Calu3 (cell line): ENCODE results near the gene SESTD1. TPM values are rescaled to one million over a fixed set of nuclear protein-coding genes. Genes with fewer than 3 reads are reported as not detected.

ENCODE experiments used
- BruUV-seq: library from RNA; stranded (reverse); fragments of 400-500 nt; replicated peaks from 2 replicates; lab custom pipeline; 2021; lab: Mats Ljungman, UMichigan
- CTCF ChIA-PET: fragments of 300-600 bp; sonication (Branson Sonifier 250); formaldehyde crosslinking; loops from one replicate; lab custom pipeline; 2022; ENCODE audit warnings: antibody characterized with exemption; lab: Charles Lee
- DNase-seq: peaks from one replicate; pipeline ENCODE4 v3.0.0; 2022
- H3K27ac Mint-ChIP-seq: one replicate; pipeline ENCODE4 v1.8.0; 2022; ENCODE audit warnings: mixed read lengths; ENCODE audit not compliant: unreplicated experiment
- H3K27me3 Mint-ChIP-seq: one replicate; pipeline ENCODE4 v1.8.0; 2022; ENCODE audit warnings: mixed read lengths; ENCODE audit not compliant: unreplicated experiment
- H3K36me3 Mint-ChIP-seq: one replicate; pipeline ENCODE4 v1.8.0; 2022; ENCODE audit warnings: mild to moderate bottlenecking, moderate library complexity, mixed read lengths; ENCODE audit not compliant: insufficient read depth, unreplicated experiment
- H3K4me1 Mint-ChIP-seq: one replicate; pipeline ENCODE4 v1.8.0; 2022; ENCODE audit warnings: mild to moderate bottlenecking, low read depth, mixed read lengths; ENCODE audit not compliant: unreplicated experiment
- H3K4me3 Mint-ChIP-seq: one replicate; pipeline ENCODE4 v1.8.0; 2022; ENCODE audit warnings: mild to moderate bottlenecking, low read depth, moderate library complexity, mixed read lengths; ENCODE audit not compliant: unreplicated experiment
- H3K9me3 Mint-ChIP-seq: one replicate; pipeline ENCODE4 v1.8.0; 2022; ENCODE audit warnings: low read depth, mixed read lengths; ENCODE audit not compliant: unreplicated experiment
- CTCF ChIP-seq: fragments of 200-600 bp; IDR thresholded peaks from one replicate; pipeline ENCODE4 v1.8.0; 2022; ENCODE audit warnings: antibody characterized with exemption; ENCODE audit not compliant: unreplicated experiment
- intact Hi-C: fragments of 100-400 bp; cut with micrococcal nuclease; formaldehyde crosslinking; loops from one replicate; pipeline ENCODE4 v1.10.0; 2022; ENCODE audit not compliant: unreplicated experiment
- total RNA-seq: library from RNA; stranded (reverse); gene quantifications from 2 replicates; pipeline ENCODE4 v1.2.3, GENCODE V29; 2022

The SESTD1 gene
- total RNA-seq, 1 experiment from 2014 or later, result 145 TPM

GRCh38 chr2:179193759-179194394, 70.8 kb downstream of the SESTD1 start:
- Mint-ChIP-seq H3K9me3 (peaks cover 4% of the 10 kb centered on the region), H3K36me3 (peaks cover 8% of the 10 kb centered on the region)

GRCh38 chr2:179191110-179191509, 73.5 kb downstream of the SESTD1 start:
- BruUV-seq, result TSS peak; percentile 9
- H3K4me3 Mint-ChIP-seq, result no peak overlapping the region

More at GRCh38 chr2:179193759-179194394, 70.8 kb downstream of the SESTD1 start:
- DNase-seq, result no peak
- no peak overlapping the region for H3K27ac Mint-ChIP-seq
- TF ChIP-seq CTCF, result no peak
- CTCF ChIA-PET, result no interaction called here
- no peaks in the 10 kb centered on the region for H3K27me3 Mint-ChIP-seq
- no TSS peak for BruUV-seq
- H3K4me1 Mint-ChIP-seq, result peaks cover 34% of the 10 kb centered on the region
- intact Hi-C loops, result no loop called here
- H3K4me3 Mint-ChIP-seq, result no peak overlapping the region

DNA sequence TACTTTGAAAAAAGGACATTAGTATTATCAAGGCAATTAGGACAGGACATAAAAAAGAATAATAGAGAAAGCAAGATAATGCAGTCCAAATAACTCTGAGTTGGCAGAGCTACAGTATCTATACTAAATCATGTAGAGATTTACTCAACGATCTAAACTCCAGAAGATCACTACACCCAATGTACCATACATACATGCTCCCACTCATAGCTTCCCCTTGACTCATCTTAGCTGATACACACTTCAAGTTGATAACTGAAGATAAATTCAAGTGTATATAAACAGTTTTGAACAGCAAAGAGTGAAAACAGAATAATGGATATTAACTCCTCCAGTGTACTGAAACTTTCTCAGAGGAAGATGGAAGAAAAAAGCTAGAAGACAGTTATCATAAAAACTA, 78.5 kb downstream of the SESTD1 start:
- no peak overlapping the region for H3K4me3 Mint-ChIP-seq
- CTCF ChIA-PET, result no interaction called here
- no peak for TF ChIP-seq CTCF
- no peak overlapping the region for H3K27ac Mint-ChIP-seq
- peaks cover 50% of the 10 kb centered on the region for H3K4me1 Mint-ChIP-seq
- DNase-seq, result no peak
- no peaks in the 10 kb centered on the region for H3K27me3 Mint-ChIP-seq
- intact Hi-C loops, result no loop called here
- no peaks in the 10 kb centered on the region for H3K9me3 Mint-ChIP-seq
- no TSS peak for BruUV-seq
- peaks cover 8% of the 10 kb centered on the region for H3K36me3 Mint-ChIP-seq

More at GRCh38 chr2:179191110-179191509, 73.5 kb downstream of the SESTD1 start:
- CTCF ChIA-PET, result interaction anchor here (1.3 kb wide), 1 partner anchor 28 kb away, joined by 3 read pairs; no protein-coding TSS in a partner anchor
- no peaks in the 10 kb centered on the region for H3K27me3 Mint-ChIP-seq
- H3K27ac Mint-ChIP-seq, result no peak overlapping the region
- peaks cover 60% of the 10 kb centered on the region for H3K4me1 Mint-ChIP-seq
- TF ChIP-seq CTCF, result no peak
- H3K9me3 Mint-ChIP-seq, result peaks cover 2% of the 10 kb centered on the region
- H3K36me3 Mint-ChIP-seq, result peaks cover 8% of the 10 kb centered on the region
- intact Hi-C loops, result no loop called here
- no peak for DNase-seq

GRCh38 chr2:179184610-179185009, 80.0 kb downstream of the SESTD1 start:
- H3K9me3 Mint-ChIP-seq, result peaks cover 3% of the 10 kb centered on the region
- CTCF ChIA-PET, result interaction anchor here (0.7 to 0.8 kb wide), 2 partner anchors 23 to 157 kb away, joined by 3 to 5 read pairs; no protein-coding TSS in a partner anchor
- no peak for DNase-seq
- H3K27ac Mint-ChIP-seq, result no peak overlapping the region
- BruUV-seq, result no TSS peak
- intact Hi-C loops, result no loop called here
- H3K4me1 Mint-ChIP-seq, result peaks cover 64% of the 10 kb centered on the region
- peaks cover 18% of the 10 kb centered on the region for H3K36me3 Mint-ChIP-seq
- TF ChIP-seq CTCF, result no peak
- no peak overlapping the region for H3K4me3 Mint-ChIP-seq
- no peaks in the 10 kb centered on the region for H3K27me3 Mint-ChIP-seq
